ENCODE data around the gene FKBP5. TPM values are rescaled to one million over a fixed set of nuclear protein-coding genes. Genes with fewer than 3 reads are reported as not detected.

Gene FKBP5
- total RNA-seq, 2 experiments from 2014 or later: 42.5 to 79.1 TPM

DNA sequence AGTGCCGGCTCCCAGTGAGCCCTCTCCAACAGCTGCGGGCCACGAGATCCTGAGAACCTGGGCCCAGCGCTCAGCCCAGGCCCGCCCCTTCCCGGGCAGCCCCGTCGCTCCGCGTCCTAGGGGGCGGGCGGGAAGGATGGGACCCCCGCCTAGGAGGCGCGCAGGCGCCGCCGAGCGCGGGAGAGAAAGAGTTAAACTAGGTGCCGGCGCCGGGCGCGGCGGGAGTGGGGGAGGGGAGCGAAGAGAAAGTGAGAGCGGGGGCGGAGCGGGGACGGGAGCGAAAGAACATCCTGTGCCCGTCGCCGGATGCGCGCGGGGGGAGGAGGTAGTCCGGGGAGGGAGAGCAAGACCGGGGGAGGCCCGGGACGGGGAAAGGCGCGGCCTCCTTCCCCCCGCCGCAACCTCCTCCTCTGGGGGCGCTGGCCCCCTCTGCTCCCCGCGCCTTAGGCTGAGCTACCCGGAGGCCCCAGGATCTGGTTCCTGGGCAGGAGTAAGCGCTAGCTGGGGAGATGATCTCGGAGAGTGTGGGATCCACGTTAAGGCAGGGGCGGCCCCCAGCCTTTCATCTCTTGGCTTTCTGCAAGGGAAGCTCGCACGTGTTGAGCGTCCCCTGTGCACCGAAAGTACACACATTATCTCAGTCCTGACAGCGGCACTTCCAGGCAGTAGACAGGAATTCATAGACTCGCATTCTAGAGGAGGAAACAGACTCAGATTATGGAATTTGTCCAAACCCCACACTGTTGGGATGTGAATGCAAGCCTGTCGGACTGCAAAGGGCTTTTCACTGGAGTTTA lies 43.2 kb upstream of the FKBP5 start:
- TSS peak; percentile 75 for BruUV-seq (replicated peaks)
- Histone ChIP-seq H3K9me3 (ENCODE audit: low read length) (no peaks in the 10 kb centered on the region), H4K20me1 (ENCODE audit: insufficient read depth, low read length) (no peaks in the 10 kb centered on the region), H3K4me1 (ENCODE audit: insufficient read depth, low read length, poor library complexity, severe bottlenecking) (peaks cover 71% of the 10 kb centered on the region), H3K36me3 (ENCODE audit: insufficient read depth, low read length) (no peaks in the 10 kb centered on the region), H2AFZ (ENCODE audit: low read length) (peak overlapping the region; percentile 49; the same call in 1 of the 2 replicates), H3K9me2 (ENCODE audit: insufficient read depth, low read length) (no peaks in the 10 kb centered on the region), H3K79me2 (ENCODE audit: insufficient read depth, low read depth, low read length) (peaks cover 5% of the 10 kb centered on the region; the same call in 1 of the 2 replicates), H3K27ac (ENCODE audit: low read depth, low read length, poor library complexity, severe bottlenecking) (peak overlapping the region; percentile 96), H3K4me2 (ENCODE audit: low read length) (peak overlapping the region; percentile 96), H3K4me3 (ENCODE audit: low read depth, low read length, poor library complexity, severe bottlenecking) (peak overlapping the region; percentile 76)
- DNase-seq (ENCODE audit: low spot score): peak; percentile 94
- CTCF ChIA-PET (ENCODE audit: unreplicated experiment): interaction anchor here (0.5 to 1.1 kb wide), 3 partner anchors 18 to 284 kb away, joined by 3 read pairs; no protein-coding TSS in a partner anchor
- intact Hi-C loops (cut with micrococcal nuclease; ENCODE audit: unreplicated experiment): loop anchor here (5.0 kb wide), 1 partner anchor 65 kb away; no protein-coding TSS in a partner anchor
- TF ChIP-seq, protein P1, sequence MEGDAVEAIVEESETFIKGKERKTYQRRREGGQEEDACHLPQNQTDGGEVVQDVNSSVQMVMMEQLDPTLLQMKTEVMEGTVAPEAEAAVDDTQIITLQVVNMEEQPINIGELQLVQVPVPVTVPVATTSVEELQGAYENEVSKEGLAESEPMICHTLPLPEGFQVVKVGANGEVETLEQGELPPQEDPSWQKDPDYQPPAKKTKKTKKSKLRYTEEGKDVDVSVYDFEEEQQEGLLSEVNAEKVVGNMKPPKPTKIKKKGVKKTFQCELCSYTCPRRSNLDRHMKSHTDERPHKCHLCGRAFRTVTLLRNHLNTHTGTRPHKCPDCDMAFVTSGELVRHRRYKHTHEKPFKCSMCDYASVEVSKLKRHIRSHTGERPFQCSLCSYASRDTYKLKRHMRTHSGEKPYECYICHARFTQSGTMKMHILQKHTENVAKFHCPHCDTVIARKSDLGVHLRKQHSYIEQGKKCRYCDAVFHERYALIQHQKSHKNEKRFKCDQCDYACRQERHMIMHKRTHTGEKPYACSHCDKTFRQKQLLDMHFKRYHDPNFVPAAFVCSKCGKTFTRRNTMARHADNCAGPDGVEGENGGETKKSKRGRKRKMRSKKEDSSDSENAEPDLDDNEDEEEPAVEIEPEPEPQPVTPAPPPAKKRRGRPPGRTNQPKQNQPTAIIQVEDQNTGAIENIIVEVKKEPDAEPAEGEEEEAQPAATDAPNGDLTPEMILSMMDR (conservative IDR thresholded peaks at IDR 0.05; ENCODE audit: low read length): peak; percentile 48; the same call in 1 of the 2 replicates
- TF ChIP-seq EZH2phosphoT487 (IDR thresholded peaks at IDR 0.05; ENCODE audit: borderline replicate concordance, low read depth, low read length): no peak
- POLR2A ChIA-PET: interaction anchor here (0.6 to 0.8 kb wide), 6 partner anchors 45 to 123 kb away, joined by 3 to 7 read pairs (median 4); no protein-coding TSS in a partner anchor

DNA sequence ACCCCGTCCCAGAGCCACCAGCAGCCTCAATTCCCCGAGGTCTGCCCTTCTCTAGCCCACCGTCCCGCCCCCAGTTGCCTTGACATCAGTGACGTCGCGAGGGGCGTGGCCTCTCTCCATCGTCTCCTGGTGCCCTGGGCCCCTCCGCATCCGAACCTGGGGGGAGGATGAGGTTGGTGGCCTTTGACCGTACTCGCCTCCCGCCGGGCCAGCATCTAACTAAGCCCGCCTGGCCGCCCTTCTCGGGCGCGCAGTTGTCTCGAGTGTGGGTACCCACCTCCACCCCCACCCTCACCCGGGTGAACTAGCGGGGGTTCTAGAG lies 42.7 kb upstream of the FKBP5 start:
- Histone ChIP-seq H4K20me1 (ENCODE audit: insufficient read depth, low read length) (no peaks in the 10 kb centered on the region), H3K4me1 (ENCODE audit: insufficient read depth, low read length, poor library complexity, severe bottlenecking) (peaks cover 71% of the 10 kb centered on the region), H3K4me3 (ENCODE audit: low read depth, low read length, poor library complexity, severe bottlenecking) (peak overlapping the region; percentile 76), H3K36me3 (ENCODE audit: insufficient read depth, low read length) (no peaks in the 10 kb centered on the region), H3K9me2 (ENCODE audit: insufficient read depth, low read length) (no peaks in the 10 kb centered on the region), H3K79me2 (ENCODE audit: insufficient read depth, low read depth, low read length) (peaks cover 10% of the 10 kb centered on the region; the same call in 1 of the 2 replicates), H3K27ac (ENCODE audit: low read depth, low read length, poor library complexity, severe bottlenecking) (peak overlapping the region; percentile 96), H2AFZ (ENCODE audit: low read length) (peak overlapping the region; percentile 49; the same call in 1 of the 2 replicates), H3K9me3 (ENCODE audit: low read length) (no peaks in the 10 kb centered on the region), H3K4me2 (ENCODE audit: low read length) (peak overlapping the region; percentile 96)
- intact Hi-C loops (cut with micrococcal nuclease; ENCODE audit: unreplicated experiment): loop anchor here (5.0 kb wide), 1 partner anchor 64 kb away; no protein-coding TSS in a partner anchor
- DNase-seq (ENCODE audit: low spot score): peak; percentile 97
- ChIA-PET POLR2A (interaction anchor here (0.6 kb wide), 1 partner anchor 94 kb away, joined by 7 read pairs; no protein-coding TSS in a partner anchor), CTCF (ENCODE audit: unreplicated experiment) (interaction anchor here (0.6 to 1.1 kb wide), 2 partner anchors 18 to 283 kb away, joined by 3 read pairs; no protein-coding TSS in a partner anchor)
- BruUV-seq (replicated peaks): no TSS peak
- TF ChIP-seq, protein P1 (conservative IDR thresholded peaks at IDR 0.05; ENCODE audit: low read length): no peak
- TF ChIP-seq EZH2phosphoT487 (IDR thresholded peaks at IDR 0.05; ENCODE audit: borderline replicate concordance, low read depth, low read length): no peak
